LNCaP clone FGC (cell line): ENCODE measurements around the gene TPCN2.

ENCODE experiments used
- DNase-seq: peaks from one replicate; pipeline ENCODE4 v3.0.0-alpha.2; 2011; ENCODE audit warnings: low read depth
- H3K4me3 ChIP-seq: 2 replicates; pipeline ENCODE4 v1.5.1; 2011; ENCODE audit warnings: mild to moderate bottlenecking, low read depth, low read length, control low read depth
- TF ChIP-seq, protein P1 (sequence below): IDR thresholded peaks from 2 replicates; pipeline ENCODE4 v1.5.1; 2012; ENCODE audit warnings: mild to moderate bottlenecking; ENCODE audit not compliant: control insufficient read depth, insufficient read depth; ENCODE audit errors: extremely low read depth

TPCN2 gene

DNA sequence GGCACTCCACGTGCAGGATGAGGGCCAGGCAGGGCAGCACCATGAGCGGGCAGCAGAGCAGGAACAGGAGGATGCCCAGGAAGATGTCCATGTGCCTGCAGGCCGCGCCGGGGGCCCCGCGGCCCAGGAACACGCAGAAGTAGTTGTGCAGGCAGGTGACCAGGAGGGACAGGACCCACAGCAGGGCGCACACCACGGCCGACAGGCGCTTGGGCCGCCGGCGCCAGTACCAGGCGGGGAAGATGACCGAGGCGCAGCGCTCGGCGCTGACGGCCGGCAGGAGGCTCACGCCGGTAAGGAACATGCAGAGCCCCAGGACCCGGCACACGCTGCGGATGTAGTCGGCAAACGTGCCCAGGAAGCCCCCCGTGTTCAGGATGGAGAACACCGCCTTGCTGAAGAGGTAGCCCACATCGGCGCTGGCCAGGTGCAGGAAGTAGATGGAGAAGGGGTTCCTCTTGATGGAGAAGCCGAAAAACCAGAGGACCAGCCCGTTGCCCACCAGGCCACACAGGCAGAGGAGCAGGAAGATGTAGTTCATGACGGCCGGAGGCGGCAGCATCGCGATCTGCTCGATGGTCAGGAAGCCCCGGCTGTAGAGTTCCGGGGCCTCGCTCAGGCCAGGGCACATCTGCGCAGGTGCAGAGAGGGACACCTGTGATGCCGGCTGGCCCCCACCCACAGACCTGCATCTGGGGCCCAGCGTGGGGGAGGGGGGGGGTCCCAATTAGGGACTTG is 42.9 kb upstream of the TPCN2 start:
- H3K4me3 ChIP-seq: no peak overlapping the region
- TF ChIP-seq, protein P1, sequence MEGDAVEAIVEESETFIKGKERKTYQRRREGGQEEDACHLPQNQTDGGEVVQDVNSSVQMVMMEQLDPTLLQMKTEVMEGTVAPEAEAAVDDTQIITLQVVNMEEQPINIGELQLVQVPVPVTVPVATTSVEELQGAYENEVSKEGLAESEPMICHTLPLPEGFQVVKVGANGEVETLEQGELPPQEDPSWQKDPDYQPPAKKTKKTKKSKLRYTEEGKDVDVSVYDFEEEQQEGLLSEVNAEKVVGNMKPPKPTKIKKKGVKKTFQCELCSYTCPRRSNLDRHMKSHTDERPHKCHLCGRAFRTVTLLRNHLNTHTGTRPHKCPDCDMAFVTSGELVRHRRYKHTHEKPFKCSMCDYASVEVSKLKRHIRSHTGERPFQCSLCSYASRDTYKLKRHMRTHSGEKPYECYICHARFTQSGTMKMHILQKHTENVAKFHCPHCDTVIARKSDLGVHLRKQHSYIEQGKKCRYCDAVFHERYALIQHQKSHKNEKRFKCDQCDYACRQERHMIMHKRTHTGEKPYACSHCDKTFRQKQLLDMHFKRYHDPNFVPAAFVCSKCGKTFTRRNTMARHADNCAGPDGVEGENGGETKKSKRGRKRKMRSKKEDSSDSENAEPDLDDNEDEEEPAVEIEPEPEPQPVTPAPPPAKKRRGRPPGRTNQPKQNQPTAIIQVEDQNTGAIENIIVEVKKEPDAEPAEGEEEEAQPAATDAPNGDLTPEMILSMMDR: no peak

DNA sequence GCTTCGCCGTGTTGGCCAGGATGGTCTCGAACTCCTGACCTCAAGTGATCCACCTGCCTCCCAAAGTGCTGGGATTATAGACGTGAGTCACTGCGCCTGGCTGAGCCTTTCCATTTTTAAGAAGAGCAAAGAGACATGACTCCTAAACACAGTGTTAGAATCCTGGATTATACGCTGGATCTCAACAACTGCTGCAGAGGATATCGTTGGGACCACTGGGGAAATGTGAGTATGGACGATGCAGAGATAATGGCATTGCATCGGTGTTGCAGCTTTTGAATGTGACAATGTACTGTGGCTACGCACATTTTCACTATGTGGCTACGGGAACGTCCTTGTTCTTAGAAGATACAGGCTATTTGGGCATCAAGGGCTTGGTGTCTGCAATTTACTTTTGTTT is 41.9 kb upstream of the TPCN2 start:
- no peak overlapping the region for H3K4me3 ChIP-seq
- TF ChIP-seq, protein P1: no peak
- no peak for DNase-seq

More for the DNA sequence above, 42.9 kb upstream of the TPCN2 start:
- no peak for DNase-seq

DNA sequence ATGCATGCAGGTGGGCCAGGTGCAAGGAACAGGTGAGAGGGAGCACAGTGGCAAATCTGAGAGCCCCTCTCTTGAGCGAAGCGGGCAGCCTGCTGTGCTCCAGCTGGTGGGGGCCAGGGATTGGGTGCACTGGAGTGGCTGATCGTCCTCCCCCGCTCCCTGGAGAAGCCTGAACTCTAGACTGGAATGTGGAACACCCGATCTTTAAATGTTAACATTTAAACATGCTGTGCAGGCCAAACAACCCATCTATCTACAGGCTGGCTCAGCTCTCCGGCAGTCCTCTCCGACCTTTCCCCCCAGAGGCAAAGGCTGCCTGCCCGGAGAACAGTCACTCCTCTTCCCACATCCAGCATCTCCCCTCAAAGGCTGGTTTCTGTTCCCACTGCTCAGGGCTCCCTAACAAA is 40.8 kb upstream of the TPCN2 start:
- TF ChIP-seq, protein P1: no peak
- no peak for DNase-seq
- no peak overlapping the region for H3K4me3 ChIP-seq

DNA sequence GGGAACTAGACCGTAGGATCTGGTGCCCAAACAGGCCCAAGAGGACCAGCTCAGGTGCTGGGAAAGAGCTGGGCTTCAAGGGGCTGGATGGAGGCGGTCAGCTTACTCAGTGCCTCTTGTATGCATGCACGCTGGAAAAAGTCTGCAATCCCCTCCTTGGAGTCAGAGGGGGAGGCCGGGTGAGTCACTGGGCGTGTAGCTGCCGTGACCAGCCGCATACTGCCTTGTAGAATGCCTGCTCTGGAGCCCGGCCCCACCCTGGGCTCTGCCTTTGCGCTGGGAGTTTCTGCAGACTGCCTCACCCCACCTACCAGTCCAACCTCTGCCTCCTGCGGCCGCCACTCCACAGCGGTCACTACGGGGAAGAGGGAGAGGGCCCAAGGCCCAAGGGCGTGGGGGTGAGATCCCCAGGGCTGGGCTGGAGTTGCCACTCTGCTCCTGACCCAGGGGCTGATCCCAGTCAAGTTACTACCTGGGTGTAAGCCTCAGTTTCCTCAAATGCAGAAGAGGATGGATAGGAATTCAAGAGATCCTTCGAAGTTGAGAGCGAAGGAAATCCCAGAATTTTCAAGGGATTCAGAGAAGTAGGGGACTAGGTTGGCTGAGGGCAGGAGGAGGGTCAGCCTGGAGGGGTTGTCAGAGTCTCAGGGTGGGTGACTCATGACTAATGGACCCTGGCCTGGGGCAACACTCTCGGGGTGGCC is 39.8 kb upstream of the TPCN2 start:
- TF ChIP-seq, protein P1: no peak
- no peak overlapping the region for H3K4me3 ChIP-seq
- no peak for DNase-seq

DNA sequence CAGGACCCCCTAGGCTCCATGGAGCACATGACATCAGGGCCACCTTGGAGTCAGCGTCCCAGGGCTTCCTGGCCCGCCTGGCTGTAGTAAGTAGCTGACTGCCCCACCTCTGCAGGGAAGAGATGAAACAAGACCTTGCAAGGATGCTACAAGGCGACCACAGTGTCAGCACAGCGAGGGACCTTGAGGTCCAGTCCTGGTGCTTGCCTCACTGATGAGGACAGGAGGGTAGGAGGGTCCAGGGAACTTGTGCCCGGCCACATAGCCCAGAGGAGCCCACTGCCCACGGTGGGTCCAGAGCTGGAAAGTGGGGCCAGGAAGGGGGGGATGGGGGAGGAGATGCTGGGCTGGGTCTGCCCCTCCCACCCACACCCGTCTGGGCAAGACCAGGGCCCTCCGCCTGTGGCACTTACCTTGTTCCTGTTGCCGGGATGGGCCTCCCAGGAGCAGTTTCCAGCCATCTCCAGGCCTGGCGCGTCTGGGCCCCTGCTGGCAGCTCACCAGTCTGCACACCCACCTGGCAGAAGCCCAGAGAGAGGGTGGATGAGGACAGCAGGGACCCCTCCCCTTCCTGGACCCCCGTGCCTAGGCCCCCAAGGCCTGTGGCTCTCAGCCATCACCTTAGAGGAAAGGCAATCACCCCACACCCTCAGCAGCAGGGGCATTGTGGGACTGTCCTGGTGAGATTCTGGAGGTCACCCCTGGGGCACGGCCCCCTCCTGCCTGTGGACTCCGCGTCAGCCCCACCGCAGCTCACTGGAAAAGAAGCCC is 39.1 kb upstream of the TPCN2 start:
- TF ChIP-seq, protein P1: no peak
- H3K4me3 ChIP-seq: no peak overlapping the region
- no peak for DNase-seq

DNA sequence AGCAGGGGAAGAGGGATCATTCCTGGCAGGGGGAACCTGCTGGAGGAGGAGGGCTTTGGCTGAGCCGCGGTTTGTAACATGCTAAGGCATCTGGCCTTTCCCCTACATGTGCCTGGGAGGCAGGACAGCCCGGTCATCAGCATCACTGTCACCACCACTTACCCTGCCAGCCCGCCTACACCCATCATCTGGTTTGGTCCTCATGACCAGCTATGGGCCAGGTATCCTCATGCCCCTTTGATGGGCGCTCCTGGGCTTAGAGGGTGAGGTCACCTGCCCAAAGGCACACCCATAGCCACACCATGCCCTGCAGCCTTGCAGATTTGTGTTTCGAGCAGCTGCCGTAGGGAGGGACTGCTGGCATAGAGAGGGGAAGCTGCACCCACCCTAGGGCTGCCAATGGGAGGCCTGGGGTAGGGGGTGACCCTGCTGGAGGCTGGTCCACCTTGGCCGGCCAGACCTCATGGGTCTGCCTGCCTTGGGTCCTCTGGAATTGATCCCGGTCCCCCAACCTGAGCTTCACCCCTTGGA is 38.3 kb upstream of the TPCN2 start:
- H3K4me3 ChIP-seq: no peak overlapping the region
- DNase-seq: no peak
- TF ChIP-seq, protein P1: no peak
